NCI-H2107 treated with DMSO at 0.1 percent for 48 hours (cell line): ENCODE data around the gene LIX1L.

Experiments used
- DNase-seq: peaks from one replicate; lab custom pipeline; 2025; ENCODE audit not compliant: unreplicated experiment; lab: John Stamatoyannopoulos, UW

LIX1L gene

DNA sequence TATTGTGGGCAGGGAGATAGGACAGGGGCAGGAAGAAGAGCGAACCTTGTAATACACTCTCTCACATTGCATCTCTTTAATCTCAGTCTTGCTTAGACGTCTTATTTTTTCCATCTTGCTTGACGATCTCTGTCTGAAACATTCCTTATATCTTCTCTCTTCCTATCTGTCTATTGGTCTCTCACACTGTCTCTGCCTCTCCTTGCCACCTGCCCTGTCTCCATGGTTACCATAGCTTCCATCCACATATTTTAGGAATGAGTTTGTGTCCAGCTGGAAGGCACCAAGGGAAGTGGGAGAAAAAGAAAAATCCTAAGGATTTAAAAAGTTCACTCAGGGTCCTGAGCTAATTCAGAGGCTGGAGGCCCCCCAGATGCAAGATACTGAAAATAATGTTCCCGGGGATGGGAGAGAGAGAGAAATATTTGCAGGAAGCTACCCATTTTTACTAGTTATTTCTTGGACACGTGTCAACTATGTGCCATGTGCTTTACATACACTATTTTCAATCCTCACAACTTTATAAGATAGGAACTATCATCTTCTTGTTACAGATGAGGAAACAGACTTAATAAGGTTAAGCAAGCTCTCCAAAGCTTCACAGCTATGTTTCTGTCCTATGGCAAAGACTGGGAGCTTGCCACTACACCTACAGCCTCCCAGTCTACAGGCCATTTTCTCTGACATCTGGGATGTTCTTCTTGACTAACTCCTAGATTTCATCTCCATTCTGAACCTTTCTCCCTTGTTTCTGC, 5.6 kb upstream of the LIX1L start:
- no peak for DNase-seq

DNA sequence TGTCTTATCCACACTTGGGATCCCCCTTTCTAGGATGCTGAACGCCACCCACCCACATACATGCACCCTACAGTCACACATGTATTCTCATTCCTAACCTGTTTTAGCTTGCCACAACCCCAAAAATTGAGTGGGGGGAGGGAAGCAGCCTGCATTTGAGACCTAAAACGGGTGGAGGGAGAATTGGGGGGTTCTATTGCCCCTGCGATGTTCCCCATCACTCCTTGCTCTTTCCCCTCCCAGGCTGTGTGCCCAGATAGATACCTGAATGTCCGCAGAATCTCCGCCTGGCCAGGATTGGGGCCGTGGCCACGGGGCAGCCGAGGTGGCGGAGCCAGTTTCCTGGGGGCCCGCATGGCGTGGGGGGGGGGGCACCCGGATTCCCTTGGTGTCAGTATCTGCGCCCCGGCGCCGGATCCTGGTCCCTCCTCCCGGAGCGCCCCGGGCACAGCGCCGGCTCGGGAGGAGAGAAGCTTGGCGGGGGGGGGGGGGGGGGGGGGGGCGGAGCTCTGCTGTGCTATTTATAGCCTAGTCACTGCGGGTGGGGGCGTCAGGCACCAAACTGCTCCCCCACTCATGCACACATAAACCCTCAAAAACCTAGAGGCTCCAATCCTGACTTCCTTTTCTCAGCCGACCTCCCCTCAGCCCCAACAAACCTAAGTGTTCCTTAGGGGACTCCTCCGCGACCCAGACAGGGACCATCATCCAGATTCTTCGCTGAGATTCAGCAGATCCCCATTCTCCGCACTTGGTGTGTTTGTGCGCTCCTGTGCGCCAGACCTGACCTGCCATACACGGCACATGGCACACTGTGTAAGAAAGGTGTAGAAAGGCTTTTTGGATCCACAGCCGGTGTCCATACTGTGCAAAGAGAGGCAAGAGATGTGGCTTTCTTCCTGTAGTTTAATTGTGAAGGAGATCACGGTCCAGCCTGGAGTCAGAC, 4.6 kb upstream of the LIX1L start:
- no peak for DNase-seq

- no peak for DNase-seq
Observed at GRCh38 chr1:145961425-145962156, 3.8 kb upstream of the LIX1L start.

GRCh38 chr1:145961109-145961424, 3.2 kb upstream of the LIX1L start:
- no peak for DNase-seq

GRCh38 chr1:145960468-145961108, 2.8 kb upstream of the LIX1L start:
- DNase-seq, result peak; percentile 24

GRCh38 chr1:145959957-145960467, 2.2 kb upstream of the LIX1L start:
- no peak for DNase-seq

GRCh38 chr1:145959333-145959732, 1.5 kb upstream of the LIX1L start:
- DNase-seq, result no peak

DNA sequence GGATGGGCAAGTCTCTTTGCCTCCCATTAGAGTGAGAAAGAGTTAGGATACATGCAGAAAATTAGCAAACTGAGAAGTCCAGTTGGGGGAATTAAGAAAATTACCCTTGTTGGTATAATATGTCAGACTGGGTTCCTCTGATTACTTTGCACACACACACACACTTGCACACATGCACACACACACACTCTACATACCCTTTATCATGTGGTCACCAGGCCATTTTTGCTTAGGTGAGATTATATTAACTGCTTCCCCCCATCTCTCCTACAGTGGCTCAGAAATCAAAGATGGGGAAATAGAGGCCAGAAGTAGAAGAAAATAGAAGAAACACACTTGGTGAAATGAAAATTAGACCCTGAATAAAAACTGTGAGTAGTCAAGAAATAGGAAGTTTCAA, 917 bp upstream of the LIX1L start:
- no peak for DNase-seq

DNA sequence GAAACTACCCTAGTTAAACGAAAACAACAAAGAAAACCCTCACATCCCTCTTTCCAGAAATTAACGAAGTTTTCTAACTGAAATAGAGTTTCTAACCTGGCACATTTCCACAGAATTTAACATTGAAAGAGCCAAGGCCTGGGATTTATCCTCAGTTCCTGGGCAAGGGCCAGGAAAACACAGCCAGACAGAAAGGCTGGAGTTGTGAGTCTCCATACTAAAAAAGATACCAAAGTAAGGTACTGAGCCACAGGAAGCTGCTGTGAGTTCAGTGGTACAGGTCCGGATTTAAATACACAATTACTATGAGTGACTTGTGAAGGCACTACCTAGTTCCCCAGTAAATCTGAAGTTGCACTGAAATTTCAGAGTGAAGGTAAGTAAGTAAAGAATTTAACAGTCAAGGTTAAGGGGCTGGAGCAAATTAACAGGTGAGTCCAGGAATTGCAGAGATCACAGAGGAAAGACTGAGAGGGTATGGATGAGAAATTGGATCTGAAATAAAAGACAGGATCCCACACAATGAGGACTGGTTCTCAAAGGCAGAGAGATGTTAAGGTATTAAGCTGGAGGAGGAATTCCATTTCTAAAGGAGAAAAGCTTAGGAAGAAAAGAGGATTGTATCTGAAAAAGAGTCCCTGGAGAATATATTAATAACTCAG, 905 bp downstream of the LIX1L start:
- DNase-seq, result no peak

DNA sequence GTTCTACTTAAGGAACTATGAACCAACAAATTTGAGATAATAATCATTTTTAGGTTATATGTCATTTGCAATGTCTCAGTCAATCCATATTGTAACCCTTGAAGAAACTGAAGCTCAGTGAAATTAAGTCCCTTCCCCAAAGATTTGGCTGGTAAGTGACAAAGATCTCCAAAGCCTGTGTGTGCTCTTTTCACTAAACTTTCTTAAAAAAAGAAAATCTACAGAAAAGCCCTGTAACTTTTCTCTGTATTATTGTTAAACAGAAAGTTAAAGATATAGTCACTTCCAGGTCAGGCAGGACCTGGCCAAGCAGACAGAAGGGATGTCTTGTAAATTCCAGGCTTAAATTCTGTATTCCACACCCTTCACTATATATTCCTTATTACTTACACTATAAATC, 1.5 kb downstream of the LIX1L start:
- DNase-seq, result no peak

- no peak for DNase-seq
Observed at GRCh38 chr1:145955436-145955835, 2.4 kb downstream of the LIX1L start.

- DNase-seq, result no peak
Observed at GRCh38 chr1:145953861-145954260, 4.0 kb downstream of the LIX1L start.

- DNase-seq, result no peak
Observed at GRCh38 chr1:145952903-145953302, 4.9 kb downstream of the LIX1L start.

- DNase-seq, result no peak
Observed at GRCh38 chr1:145951526-145951925, 6.3 kb downstream of the LIX1L start.

GRCh38 chr1:145949219-145949618, 8.6 kb downstream of the LIX1L start:
- DNase-seq, result no peak

- peak; percentile 21 for DNase-seq
Observed at GRCh38 chr1:145947551-145947950, 10.3 kb downstream of the LIX1L start.

DNA sequence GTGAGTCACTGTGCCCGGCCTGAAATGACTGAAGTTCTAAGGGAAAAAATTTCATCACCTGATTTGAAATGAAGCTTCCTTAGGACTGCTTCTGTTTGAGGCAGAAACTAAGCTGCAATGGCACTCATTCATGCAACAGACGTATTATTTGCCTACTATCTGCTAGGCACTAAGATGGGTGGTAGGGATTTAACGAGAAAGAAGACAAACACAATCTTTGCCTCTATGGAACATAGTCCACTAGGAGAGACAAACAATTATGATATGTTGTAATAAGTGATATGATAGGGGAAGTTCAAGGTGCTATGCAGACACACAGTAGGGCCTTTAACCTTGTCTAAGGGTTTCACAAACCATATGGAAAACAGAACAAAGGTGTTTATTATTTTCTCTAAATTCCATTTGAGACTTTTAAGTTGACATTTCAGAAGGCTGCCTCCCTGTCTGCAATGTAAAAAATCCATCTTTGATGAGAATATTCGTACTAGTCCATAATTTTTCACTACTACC, 11.3 kb downstream of the LIX1L start:
- DNase-seq, result no peak

- no peak for DNase-seq
Observed at GRCh38 chr1:145944532-145944931, 13.3 kb downstream of the LIX1L start.

DNA sequence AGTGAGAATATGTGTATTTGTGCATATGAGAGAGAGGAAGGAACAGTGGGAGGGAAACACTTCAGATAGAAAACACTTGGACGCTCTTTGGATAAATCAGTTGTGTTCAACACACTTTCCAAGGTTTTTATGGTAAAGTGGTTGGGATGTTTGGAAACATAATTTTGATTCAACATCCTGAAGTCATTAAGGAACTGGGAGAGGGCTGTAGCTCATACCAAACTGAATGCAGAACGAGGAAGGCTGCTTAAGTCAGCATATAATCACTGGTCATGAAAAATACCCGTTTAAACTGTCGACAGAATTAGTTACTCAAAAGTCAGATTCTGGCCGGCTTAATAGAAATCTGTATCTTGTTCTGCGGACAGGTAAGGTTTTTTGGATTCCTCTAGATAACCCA, 14.9 kb downstream of the LIX1L start:
- no peak for DNase-seq

DNA sequence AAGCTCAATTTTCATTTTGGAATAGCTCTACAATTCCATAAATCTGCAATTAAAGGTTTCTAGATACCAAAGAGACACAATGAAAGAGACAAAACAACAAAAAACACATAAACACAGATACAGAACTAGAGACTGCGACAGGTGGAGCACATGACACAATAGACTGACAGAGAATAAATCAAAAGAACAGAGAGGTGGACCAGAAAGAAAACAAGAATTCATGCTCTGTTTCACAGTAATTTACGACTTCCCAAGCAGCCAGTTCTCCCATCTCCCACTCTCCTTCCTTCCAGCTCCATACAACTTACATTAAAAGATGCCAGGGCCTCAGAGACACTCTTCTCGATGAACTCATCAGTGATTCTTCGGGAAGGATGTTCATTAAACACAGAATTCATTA, 15.4 kb downstream of the LIX1L start:
- DNase-seq, result no peak
